ENCODE measurements around the gene LRRC4. TPM values are rescaled to one million over a fixed set of nuclear protein-coding genes. Genes with fewer than 3 reads are reported as not detected.

The LRRC4 gene
- total and polyA plus RNA-seq, 7 donors = 0.60 to 1.8 (median 1.4) TPM

DNA sequence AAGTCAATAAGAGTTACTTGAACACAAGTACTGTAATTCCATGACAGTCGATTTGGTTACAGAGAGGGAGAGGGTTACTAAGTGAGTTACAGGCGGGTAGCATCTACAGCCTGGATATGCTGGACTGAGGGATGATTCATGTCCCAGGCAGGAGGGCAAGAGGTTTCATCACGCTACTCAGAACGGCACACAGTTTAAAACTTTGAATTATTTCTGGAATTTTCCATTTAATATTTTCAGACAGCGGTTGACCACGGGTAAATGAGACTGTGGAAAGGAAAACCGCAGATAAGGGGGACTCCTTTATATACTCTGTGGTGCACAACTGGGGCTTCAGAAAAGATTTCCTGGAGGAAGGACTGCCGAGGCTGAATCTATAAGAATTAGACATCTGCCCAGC lies 25.7 kb upstream of the LRRC4 start:
- Histone ChIP-seq H3K27me3 (no peaks in the 10 kb centered on the region), H3K4me3 (no peak overlapping the region), H3K9me3 (no peaks in the 10 kb centered on the region), H3K4me1 (peaks cover 0 to 6% (median 0%) of the 10 kb centered on the region in 4 donors), H3K27ac (no peak overlapping the region), H3K36me3 (no peaks in the 10 kb centered on the region)
- intact Hi-C loops (cut with DNase I) = no loop called here
- DNase-seq = no peak
- WGBS, 2 donors = 92 to 95% methylated on average over 8 of the region's 8 CpGs
- no peak for TF ChIP-seq POLR2A (IDR thresholded peaks at IDR 0.05)
- TF ChIP-seq EP300 (IDR thresholded peaks at IDR 0.05) = no peak
- no peak for TF ChIP-seq POLR2AphosphoS5 (IDR thresholded peaks at IDR 0.05)
- TF ChIP-seq, protein P1, sequence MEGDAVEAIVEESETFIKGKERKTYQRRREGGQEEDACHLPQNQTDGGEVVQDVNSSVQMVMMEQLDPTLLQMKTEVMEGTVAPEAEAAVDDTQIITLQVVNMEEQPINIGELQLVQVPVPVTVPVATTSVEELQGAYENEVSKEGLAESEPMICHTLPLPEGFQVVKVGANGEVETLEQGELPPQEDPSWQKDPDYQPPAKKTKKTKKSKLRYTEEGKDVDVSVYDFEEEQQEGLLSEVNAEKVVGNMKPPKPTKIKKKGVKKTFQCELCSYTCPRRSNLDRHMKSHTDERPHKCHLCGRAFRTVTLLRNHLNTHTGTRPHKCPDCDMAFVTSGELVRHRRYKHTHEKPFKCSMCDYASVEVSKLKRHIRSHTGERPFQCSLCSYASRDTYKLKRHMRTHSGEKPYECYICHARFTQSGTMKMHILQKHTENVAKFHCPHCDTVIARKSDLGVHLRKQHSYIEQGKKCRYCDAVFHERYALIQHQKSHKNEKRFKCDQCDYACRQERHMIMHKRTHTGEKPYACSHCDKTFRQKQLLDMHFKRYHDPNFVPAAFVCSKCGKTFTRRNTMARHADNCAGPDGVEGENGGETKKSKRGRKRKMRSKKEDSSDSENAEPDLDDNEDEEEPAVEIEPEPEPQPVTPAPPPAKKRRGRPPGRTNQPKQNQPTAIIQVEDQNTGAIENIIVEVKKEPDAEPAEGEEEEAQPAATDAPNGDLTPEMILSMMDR (IDR thresholded peaks at IDR 0.05) = no peak

DNA sequence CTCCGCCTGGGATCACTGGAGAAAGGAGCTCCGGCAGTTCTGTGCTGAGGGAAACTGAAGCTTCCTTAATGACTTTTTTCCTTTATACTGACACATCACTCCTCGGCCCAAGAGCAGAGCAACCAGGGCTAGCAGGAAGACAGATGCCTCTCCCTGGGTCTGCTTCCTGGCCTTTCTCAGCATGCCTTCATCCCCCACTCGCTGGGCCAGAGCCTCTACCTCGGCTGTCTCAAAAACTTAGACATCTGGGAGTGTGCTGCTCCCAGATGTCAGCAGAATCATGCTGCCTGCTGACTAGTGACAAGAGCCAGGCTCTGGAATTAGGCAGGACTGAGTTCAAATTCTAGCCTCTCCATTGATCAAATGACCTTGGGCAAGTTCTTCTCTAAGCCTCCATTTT lies 24.4 kb upstream of the LRRC4 start:
- H3K27me3 ChIP-seq = no peaks in the 10 kb centered on the region
- DNase-seq = no peak
- peaks cover 0 to 6% (median 0%) of the 10 kb centered on the region in 4 donors for H3K4me1 ChIP-seq
- intact Hi-C loops (cut with DNase I) = no loop called here
- TF ChIP-seq POLR2AphosphoS5 (IDR thresholded peaks at IDR 0.05) = no peak
- no peak for TF ChIP-seq POLR2A (IDR thresholded peaks at IDR 0.05)
- TF ChIP-seq, protein P1 (IDR thresholded peaks at IDR 0.05) = no peak
- no peak for TF ChIP-seq EP300 (IDR thresholded peaks at IDR 0.05)
- no peak overlapping the region for H3K27ac ChIP-seq
- 87 to 94% methylated on average over 5 of the region's 5 CpGs for WGBS, 2 donors
- no peaks in the 10 kb centered on the region for H3K9me3 ChIP-seq
- H3K4me3 ChIP-seq = no peak overlapping the region
- no peaks in the 10 kb centered on the region for H3K36me3 ChIP-seq

DNA sequence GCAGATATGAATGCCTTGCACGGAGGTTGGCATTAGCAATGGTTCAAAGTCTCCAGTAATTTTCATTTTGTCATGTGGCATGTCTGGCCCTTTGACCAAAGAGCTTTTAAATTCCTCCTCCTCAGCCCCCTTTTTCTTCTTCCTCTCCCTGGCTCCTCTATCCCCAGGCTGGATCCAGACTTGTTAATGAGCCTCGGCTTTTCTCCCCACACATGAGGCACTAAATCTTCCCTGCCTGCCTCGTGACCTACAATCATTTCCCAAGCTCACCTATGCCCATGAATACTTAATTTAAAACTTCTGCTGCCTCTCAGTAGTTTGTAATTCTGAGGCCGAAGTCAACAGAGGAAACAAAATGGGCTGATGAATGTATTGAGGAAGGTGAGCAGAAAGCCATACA lies 23.3 kb upstream of the LRRC4 start:
- Histone ChIP-seq H3K27me3 (no peaks in the 10 kb centered on the region), H3K9me3 (no peaks in the 10 kb centered on the region), H3K4me3 (no peak overlapping the region), H3K36me3 (no peaks in the 10 kb centered on the region), H3K27ac (no peak overlapping the region), H3K4me1 (peaks cover 0 to 2% (median 0%) of the 10 kb centered on the region in 4 donors)
- intact Hi-C loops (cut with DNase I) = no loop called here
- DNase-seq = no peak
- TF ChIP-seq POLR2A (IDR thresholded peaks at IDR 0.05) = no peak
- TF ChIP-seq EP300 (IDR thresholded peaks at IDR 0.05) = no peak
- TF ChIP-seq POLR2AphosphoS5 (IDR thresholded peaks at IDR 0.05) = no peak
- TF ChIP-seq, protein P1 (IDR thresholded peaks at IDR 0.05) = no peak
- WGBS, 2 donors = 88 to 89% methylated on average over 4 of the region's 4 CpGs

DNA sequence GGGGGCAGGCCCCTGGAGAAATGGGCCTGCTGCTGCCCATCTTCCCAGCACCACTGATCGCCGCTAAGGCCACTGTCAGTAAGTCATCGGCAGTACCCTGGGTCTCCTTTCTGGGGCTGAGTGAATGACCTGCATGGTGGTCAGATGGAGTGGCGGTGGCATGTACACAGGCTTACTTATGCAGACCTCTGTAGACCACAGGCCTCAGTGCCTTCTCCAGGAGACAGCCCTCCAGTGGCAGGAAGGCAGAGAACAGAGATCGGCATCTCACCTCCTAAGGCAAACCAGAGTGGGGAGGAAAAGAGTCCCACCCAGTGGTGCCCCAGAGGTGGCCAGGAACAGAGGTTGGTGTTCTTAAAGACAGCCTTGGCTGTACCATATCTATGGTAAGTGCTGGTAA lies 22.8 kb upstream of the LRRC4 start:
- 93 to 97% methylated on average over 5 of the region's 5 CpGs for WGBS, 2 donors
- intact Hi-C loops (cut with DNase I) = no loop called here
- no peak for TF ChIP-seq EP300 (IDR thresholded peaks at IDR 0.05)
- no peak for TF ChIP-seq POLR2A (IDR thresholded peaks at IDR 0.05)
- TF ChIP-seq, protein P1 (IDR thresholded peaks at IDR 0.05) = no peak
- TF ChIP-seq POLR2AphosphoS5 (IDR thresholded peaks at IDR 0.05) = no peak
- no peaks in the 10 kb centered on the region for H3K27me3 ChIP-seq
- H3K9me3 ChIP-seq = no peaks in the 10 kb centered on the region
- no peak overlapping the region for H3K4me3 ChIP-seq
- no peaks in the 10 kb centered on the region for H3K4me1 ChIP-seq
- no peak overlapping the region for H3K27ac ChIP-seq
- DNase-seq = no peak
- H3K36me3 ChIP-seq = no peaks in the 10 kb centered on the region

DNA sequence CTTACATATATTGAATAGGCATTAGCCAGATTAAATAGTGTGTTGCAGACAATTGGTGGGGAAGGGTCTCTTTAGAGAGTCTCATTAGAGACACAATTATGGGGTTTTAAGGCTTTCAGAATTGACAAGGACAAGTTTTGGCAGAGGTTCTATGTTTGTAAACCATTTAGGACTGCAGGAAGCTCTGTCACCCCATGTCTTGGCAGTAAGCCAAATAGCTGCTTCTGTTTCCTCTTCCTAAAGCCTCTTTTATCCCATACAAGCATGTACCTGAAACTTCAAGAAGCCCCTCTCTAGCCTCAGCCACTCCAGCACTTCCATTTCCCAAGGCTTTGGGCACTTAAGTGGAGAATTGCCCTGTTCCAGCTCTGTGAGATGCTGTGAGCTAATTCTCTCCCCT lies 21.8 kb upstream of the LRRC4 start:
- TF ChIP-seq, protein P1 (IDR thresholded peaks at IDR 0.05) = no peak
- TF ChIP-seq POLR2A (IDR thresholded peaks at IDR 0.05) = no peak
- no peak for TF ChIP-seq POLR2AphosphoS5 (IDR thresholded peaks at IDR 0.05)
- TF ChIP-seq EP300 (IDR thresholded peaks at IDR 0.05) = no peak
- DNase-seq = no peak
- no peak overlapping the region for H3K27ac ChIP-seq
- intact Hi-C loops (cut with DNase I) = no loop called here
- H3K36me3 ChIP-seq = no peaks in the 10 kb centered on the region
- no peaks in the 10 kb centered on the region for H3K9me3 ChIP-seq
- H3K4me3 ChIP-seq = no peak overlapping the region
- H3K27me3 ChIP-seq = no peaks in the 10 kb centered on the region
- no peaks in the 10 kb centered on the region for H3K4me1 ChIP-seq

Data from sigmoid colon (tissue), 7 donors.